HG03558 (cell line): ENCODE results near the gene MREG.

Source experiments
- ATAC-seq: cut with Tn5 transposase; IDR thresholded peaks from one replicate; pipeline ENCODE4 v1.9.1; 2021; ENCODE audit warnings: moderate number of reproducible peaks; ENCODE audit not compliant: unreplicated experiment; ENCODE audit errors: extremely low read depth

Gene MREG

GRCh38 chr2:215900843-215901242 lies 112.5 kb downstream of the MREG start:
- peak; percentile 66 for ATAC-seq

GRCh38 chr2:215900203-215900611 lies 113.1 kb downstream of the MREG start:
- no peak for ATAC-seq

GRCh38 chr2:215899141-215900074 lies 113.9 kb downstream of the MREG start:
- ATAC-seq: no peak

- ATAC-seq: no peak
Observed at GRCh38 chr2:215898363-215898762, 115.0 kb downstream of the MREG start.

- no peak for ATAC-seq
Observed at GRCh38 chr2:215896921-215897320, 116.4 kb downstream of the MREG start.

GRCh38 chr2:215895330-215895729 lies 118.0 kb downstream of the MREG start:
- no peak for ATAC-seq
